Keratinocyte (primary cell): ENCODE data around the gene SWAP70.

ENCODE experiments used
- CTCF ChIP-seq, 3 experiments: IDR thresholded peaks in 1 of 3; conservative IDR thresholded peaks in 1 of 3; optimal IDR thresholded peaks in 1 of 3; 2 replicates in 2 of 3; 3 replicates in 1 of 3; pipeline versions ENCODE3 to v1.5.1; 2011; ENCODE audit warnings: low read length in 3 of 3, mild to moderate bottlenecking in 3 of 3, moderate library complexity in 2 of 3, control low read depth in 1 of 3, inconsistent platforms in 1 of 3; ENCODE audit not compliant: insufficient read depth in 2 of 3; ENCODE audit errors: extremely low read depth in 1 of 3
- EZH2 ChIP-seq: IDR thresholded peaks from one replicate; pipeline ENCODE4 v1.6.1; 2012; ENCODE audit warnings: inconsistent platforms, mild to moderate bottlenecking, low read length, moderate library complexity

GRCh38 chr11:9656864-9657263 lies 7.0 kb upstream of the SWAP70 start:
- TF ChIP-seq EZH2 (no peak), CTCF (optimal IDR thresholded peaks at IDR 0.05 in 1 of 3, IDR thresholded peaks at IDR 0.05 in 1 of 3, conservative IDR thresholded peaks at IDR 0.05 in 1 of 3; ENCODE audit: extremely low read depth in 1 of 3, insufficient read depth in 2 of 3, low read length in 3 of 3) (no peak)
